Adrenal gland (tissue), 12 donors: ENCODE measurements around the gene PABPC1L. TPM values are rescaled to one million over a fixed set of nuclear protein-coding genes. Genes with fewer than 3 reads are reported as not detected.

Experiments used
- DNase-seq, 7 donors: peaks; one replicate each; pipeline ENCODE4 v3.0.0-alpha.2; 2019 to 2020
- H3K27ac ChIP-seq, 5 donors: fragments of 200-600 bp; sonication (generic) in 4 of 5; 1 replicate in 3 of 5; 2 replicates in 2 of 5; pipeline versions ENCODE4 v1.5.1 to v1.8.0; 2016 to 2020; ENCODE audit warnings: mild to moderate bottlenecking in 1 of 5
- H3K27me3 ChIP-seq: fragments of 200-600 bp; 2 replicates; pipeline ENCODE4 v1.8.0; 2021
- H3K36me3 ChIP-seq, 2 donors: fragments of 200-600 bp; replicated peaks in 1 of 2; 1 replicate in 1 of 2; 2 replicates in 1 of 2; pipeline versions ENCODE4 v1.5.1 to v1.8.0; 2018 to 2022
- H3K4me1 ChIP-seq, 2 donors: fragments of 200-600 bp; replicated peaks in 1 of 2; 1 replicate in 1 of 2; 2 replicates in 1 of 2; pipeline versions ENCODE4 v1.5.1 to v1.8.0; 2018 to 2021
- H3K4me3 ChIP-seq, 4 donors: fragments of 200-600 bp; sonication (generic) in 3 of 4; one replicate each; pipeline ENCODE4 v1.5.1; 2016 to 2018
- H3K9me3 ChIP-seq, 3 donors: fragments of 200-600 bp; sonication (generic) in 1 of 3; replicated peaks in 1 of 3; 1 replicate in 2 of 3; 2 replicates in 1 of 3; pipeline versions ENCODE4 v1.5.1 to v1.8.0; 2016 to 2021
- CTCF ChIP-seq, 6 experiments: fragments of 450-650 bp in 4 of 6; fragments of 200-600 bp in 2 of 6; sonication (generic) in 1 of 6; IDR thresholded peaks; 1 replicate in 5 of 6; 2 replicates in 1 of 6; pipeline versions ENCODE4 v1.5.1 to v1.8.0; 2016 to 2021; ENCODE audit warnings: antibody characterized with exemption in 6 of 6, mild to moderate bottlenecking in 2 of 6, moderate library complexity in 1 of 6
- POLR2A ChIP-seq, 2 donors: fragments of 450-650 bp; IDR thresholded peaks; one replicate each; pipeline ENCODE4 v1.6.1; 2017; ENCODE audit warnings: antibody characterized with exemption in 2 of 2, mild to moderate bottlenecking in 2 of 2, moderate library complexity in 1 of 2
- WGBS, 4 donors: extraction: QIAGEN DNeasy Blood & Tissue Kit in 2 of 4; methylation state at CpG; one replicate each; pipeline versions ENCODE4 v1.1.5 to v1.1.7; 2013 to 2017; 5-methylcytosine and 5-hydroxymethylcytosine counted together
- intact Hi-C, 2 donors: fragments of 100-400 bp; cut with DNase I; formaldehyde crosslinking; loops; one replicate each; pipeline versions ENCODE4 v1.14.1 to v1.15.0; 2022 to 2023
- polyA plus RNA-seq, 3 donors: library from polyadenylated mRNA; stranded (reverse); fragments of 200-250 nt in 2 of 3; fragments of 350-450 nt in 1 of 3; fragmentation: Illumina TruSeq in 1 of 3; extraction: RNeasy Lipid Tissue Mini Kit (QIAGEN cat#74804) in 1 of 3; gene quantifications; one replicate each; pipeline ENCODE4 v1.2.3, GENCODE V29; 2013 to 2014
- total RNA-seq, 9 donors: library from RNA; depleted of rRNA in 4 of 9; stranded (reverse); fragments of >200 nt in 4 of 9; fragments of 120-200 nt in 1 of 9; fragmentation: NEBNext Ultra II Directional in 1 of 9; extraction: Animal tissue kit (Norgen Biotek cat#: 25700) in 1 of 9; gene quantifications; one replicate each; pipeline versions ENCODE4 v1.1.0 to v1.2.4, GENCODE V29; 2013 to 2023
- donor health status: healthy with polysubstance abuse.
- donor health status: Bipolar disorder and iron deficiency.
- donor health status: DM: yes; HTN: yes; CAD: no.
- donor health status: DM: no; HTN: no; CAD: no.
- donor health status: DM: no; HTN: no; CAD: no.
- donor health status: DM: yes; HTN: yes; CAD: no.

PABPC1L gene
- total and polyA plus RNA-seq, 12 donors = 2.8 to 90.3 (median 13.1) TPM

- no peaks in the 10 kb centered on the region for H3K27me3 ChIP-seq
- H3K4me3 ChIP-seq = peak overlapping the region in 3 of 4 donors; percentile 57 to 91 (median 85)
- no peaks in the 10 kb centered on the region for H3K36me3 ChIP-seq
- TF ChIP-seq POLR2A (IDR thresholded peaks at IDR 0.05) (no peak), CTCF (IDR thresholded peaks at IDR 0.05) (no peak)
- WGBS, 4 donors = 0 to 3% (median 1%) methylated on average over 2 of the region's 2 CpGs
- no peaks in the 10 kb centered on the region for H3K9me3 ChIP-seq
- DNase-seq = no peak
- intact Hi-C loops = no loop called here
- peaks cover 37 to 57% of the 10 kb centered on the region in 2 donors for H3K4me1 ChIP-seq
- peak overlapping the region in 3 of 5 donors; percentile 95 to 99 (median 96) for H3K27ac ChIP-seq
Observed at GRCh38 chr20:44886828-44887227, 23.0 kb upstream of the PABPC1L start.

GRCh38 chr20:44887466-44887865 is 22.4 kb upstream of the PABPC1L start:
- Histone ChIP-seq H3K9me3 (no peaks in the 10 kb centered on the region), H3K27ac (no peak overlapping the region), H3K27me3 (no peaks in the 10 kb centered on the region), H3K36me3 (no peaks in the 10 kb centered on the region), H3K4me3 (peak overlapping the region in 1 of 4 donors; percentile 91), H3K4me1 (peaks cover 37 to 62% of the 10 kb centered on the region in 2 donors)
- no peak for DNase-seq
- TF ChIP-seq POLR2A (IDR thresholded peaks at IDR 0.05) (no peak), CTCF (IDR thresholded peaks at IDR 0.05) (no peak)
- intact Hi-C loops = no loop called here
- WGBS, 4 donors = 48 to 57% (median 51%) methylated on average over 4 of the region's 4 CpGs

- H3K4me1 ChIP-seq = peaks cover 45 to 69% of the 10 kb centered on the region in 2 donors
- 50 to 56% (median 54%) methylated on average over 6 of the region's 6 CpGs for WGBS, 4 donors
- H3K27me3 ChIP-seq = no peaks in the 10 kb centered on the region
- peak overlapping the region in 1 of 5 donors; percentile 18 for H3K27ac ChIP-seq
- TF ChIP-seq CTCF (IDR thresholded peaks at IDR 0.05) = peak; percentile 20 to 39 (median 30)
- no peak for TF ChIP-seq POLR2A (IDR thresholded peaks at IDR 0.05)
- H3K36me3 ChIP-seq = no peaks in the 10 kb centered on the region
- no peaks in the 10 kb centered on the region for H3K9me3 ChIP-seq
- intact Hi-C loops = no loop called here
- peak overlapping the region in 1 of 4 donors; percentile 15 for H3K4me3 ChIP-seq
- DNase-seq = no peak
Observed at GRCh38 chr20:44888226-44889103, 21.4 kb upstream of the PABPC1L start.

- no peaks in the 10 kb centered on the region for H3K36me3 ChIP-seq
- no peak for DNase-seq
- no peaks in the 10 kb centered on the region for H3K9me3 ChIP-seq
- no peaks in the 10 kb centered on the region for H3K27me3 ChIP-seq
- peaks cover 50 to 81% of the 10 kb centered on the region in 2 donors for H3K4me1 ChIP-seq
- 27 to 50% (median 39%) methylated on average over 1 of the region's 1 CpG for WGBS, 4 donors
- TF ChIP-seq CTCF (IDR thresholded peaks at IDR 0.05) = no peak
- no peak for TF ChIP-seq POLR2A (IDR thresholded peaks at IDR 0.05)
- intact Hi-C loops = no loop called here
- no peak overlapping the region for H3K27ac ChIP-seq
- H3K4me3 ChIP-seq = no peak overlapping the region
Observed at GRCh38 chr20:44891826-44892225, 18.0 kb upstream of the PABPC1L start.
